Measurements from ENCODE around the gene MARCHF3.
"Not testable (repeated sequence)": the region's sequence is repeated elsewhere in the genome, so short reads cannot be mapped to it uniquely, and the experiment has no call there.

The MARCHF3 gene

DNA sequence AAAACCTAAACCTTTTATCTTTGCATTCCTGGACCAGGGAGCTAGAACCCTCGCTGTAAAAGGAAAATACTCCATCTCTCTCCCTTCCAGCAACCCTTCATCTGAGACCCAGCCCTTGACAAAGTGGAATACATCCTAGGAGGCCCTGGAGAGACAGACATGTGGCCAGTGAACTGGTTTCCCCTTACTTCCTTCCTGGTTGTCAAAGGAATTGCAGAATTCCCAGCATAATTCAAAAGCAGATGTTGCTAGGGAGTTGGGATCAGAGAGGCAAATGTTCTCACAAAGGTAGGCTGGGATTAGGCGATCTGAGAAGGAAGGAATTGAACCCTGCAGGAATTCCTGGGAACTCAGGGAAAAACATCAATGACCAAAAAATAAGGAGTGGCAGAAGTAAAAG lies 80.9 kb downstream of the MARCHF3 start:
- DNase-seq = no peak

DNA sequence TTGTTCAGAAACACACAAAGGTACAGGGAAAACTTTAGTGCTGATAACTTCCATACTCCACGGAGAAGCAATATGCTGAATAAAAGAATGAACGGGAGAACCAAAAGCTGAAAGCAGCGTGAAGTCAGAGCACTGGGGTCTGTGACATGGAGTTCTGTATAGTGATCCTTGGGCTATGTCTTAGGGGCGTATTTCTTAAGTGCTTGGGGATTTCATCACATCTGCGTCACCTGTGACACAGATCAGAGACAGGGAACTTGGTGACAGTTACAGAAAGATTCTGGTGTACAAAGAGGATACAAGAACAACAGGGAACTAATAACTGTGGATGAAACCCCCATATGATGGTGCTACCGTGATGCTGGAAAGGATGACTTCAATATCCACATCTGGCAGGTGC lies 81.9 kb downstream of the MARCHF3 start:
- no peak for DNase-seq

DNA sequence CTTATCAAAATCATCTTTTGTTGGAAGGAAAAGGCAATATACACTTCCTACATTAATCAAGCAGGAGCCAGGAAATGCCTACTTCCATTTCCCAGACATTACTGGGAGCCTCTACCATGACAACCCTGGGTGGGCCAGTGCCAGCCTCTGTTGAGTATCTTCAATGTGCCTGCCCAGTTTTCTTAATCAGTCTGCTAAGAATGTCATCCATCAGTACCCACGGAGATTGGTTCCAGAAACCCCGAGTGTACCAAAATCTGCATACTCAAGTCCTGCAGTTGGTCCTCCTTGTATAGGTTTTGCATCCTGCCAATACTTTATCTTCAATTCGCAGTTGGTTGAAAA lies 82.4 kb downstream of the MARCHF3 start:
- no peak for DNase-seq

DNA sequence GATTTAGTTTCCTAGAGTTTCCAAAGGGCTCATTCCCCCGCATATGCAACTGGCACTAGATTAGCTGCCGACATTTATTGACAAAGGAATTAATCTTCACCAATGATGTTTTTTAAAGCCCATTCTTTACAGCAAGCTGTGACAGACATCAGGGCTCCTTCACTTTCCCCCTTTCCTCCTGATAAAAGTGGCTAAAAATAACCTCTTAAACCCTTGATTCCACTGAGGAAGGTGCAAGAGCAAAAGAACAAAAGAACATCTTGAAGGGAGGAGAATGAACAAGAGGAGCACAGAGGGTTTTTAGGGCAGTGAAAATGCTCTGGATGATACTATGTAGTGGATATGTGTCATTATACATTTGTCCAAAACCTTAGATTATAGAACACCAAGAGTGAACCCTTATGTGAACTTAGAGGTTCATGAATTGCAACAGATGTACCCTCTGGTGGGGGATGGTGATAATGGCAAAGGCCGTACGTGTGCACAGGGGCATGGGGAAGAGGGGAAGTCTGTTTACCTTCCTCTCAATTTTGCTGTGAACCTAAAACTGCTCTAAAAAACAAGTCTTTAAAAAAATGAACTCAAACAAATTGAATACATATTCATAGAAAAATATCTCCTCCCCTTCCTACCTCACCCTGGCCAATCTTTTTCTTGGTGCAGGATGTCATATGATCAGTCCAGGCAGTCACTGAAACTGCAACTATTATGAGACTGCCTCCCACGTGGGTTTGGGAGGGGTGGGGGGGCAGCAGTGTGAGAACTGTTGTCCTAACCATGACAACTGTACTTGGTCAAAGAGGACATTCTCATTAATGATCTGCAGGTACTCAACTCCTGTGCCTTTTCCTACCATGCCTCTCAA lies 83.0 kb downstream of the MARCHF3 start:
- DNase-seq = no peak

DNA sequence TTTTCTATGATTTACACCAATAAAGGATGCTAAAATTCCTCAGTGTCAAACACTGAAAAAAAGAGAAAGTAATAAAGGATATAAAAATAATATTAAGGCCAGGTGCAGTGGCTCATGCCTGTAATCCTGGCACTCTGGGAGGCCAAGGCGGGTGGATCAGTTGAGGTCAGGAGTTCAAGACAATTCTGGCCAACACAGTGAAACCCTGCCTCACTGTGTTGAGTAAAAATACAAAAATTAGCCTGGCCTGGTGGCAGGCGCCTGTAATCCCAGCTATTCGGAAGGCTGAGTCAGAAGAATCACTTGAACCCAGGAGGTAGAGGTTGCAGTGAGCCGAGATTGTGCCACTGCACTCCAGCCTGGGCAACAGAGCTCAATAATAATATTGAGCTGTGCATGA lies 87.5 kb downstream of the MARCHF3 start:
- DNase-seq = not testable (repeated sequence)

DNA sequence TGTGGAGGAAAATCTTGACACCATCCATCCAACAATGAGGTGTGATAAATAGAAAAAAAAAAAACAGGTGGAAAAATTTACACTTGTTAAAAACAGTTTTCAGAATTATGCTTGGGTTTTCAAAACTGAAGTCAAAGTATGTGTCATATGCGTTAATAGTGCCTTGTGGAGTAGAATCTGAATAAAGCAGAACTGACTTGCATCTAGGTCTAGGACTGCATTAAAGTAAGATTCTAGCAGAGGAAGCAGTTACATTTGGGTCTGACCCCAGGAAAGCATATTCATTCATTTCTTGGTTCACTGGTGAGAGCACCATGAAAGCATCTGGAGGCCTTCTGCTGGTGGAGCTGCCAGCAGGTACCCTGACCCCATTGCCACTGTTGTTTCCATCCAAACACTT lies 89.0 kb downstream of the MARCHF3 start:
- DNase-seq = no peak

DNA sequence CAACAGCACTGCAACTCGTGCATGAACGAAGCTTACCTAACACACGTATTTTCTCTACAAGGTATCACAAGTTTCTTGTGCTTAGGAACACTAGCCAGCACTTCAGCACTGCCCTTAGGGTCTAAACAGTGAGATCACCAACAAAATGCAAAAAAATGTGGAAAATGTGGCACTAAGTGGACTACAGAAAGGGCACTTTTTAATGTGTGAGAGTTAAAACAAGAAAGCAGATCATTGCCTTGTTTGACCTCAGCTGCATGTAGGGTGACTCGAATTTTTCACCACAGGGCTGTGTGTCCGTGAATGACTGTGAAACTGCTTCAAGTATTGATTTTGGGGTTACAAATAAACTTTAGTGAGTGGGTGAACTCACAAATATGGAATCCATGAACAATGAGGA lies 90.5 kb downstream of the MARCHF3 start:
- DNase-seq = no peak

DNA sequence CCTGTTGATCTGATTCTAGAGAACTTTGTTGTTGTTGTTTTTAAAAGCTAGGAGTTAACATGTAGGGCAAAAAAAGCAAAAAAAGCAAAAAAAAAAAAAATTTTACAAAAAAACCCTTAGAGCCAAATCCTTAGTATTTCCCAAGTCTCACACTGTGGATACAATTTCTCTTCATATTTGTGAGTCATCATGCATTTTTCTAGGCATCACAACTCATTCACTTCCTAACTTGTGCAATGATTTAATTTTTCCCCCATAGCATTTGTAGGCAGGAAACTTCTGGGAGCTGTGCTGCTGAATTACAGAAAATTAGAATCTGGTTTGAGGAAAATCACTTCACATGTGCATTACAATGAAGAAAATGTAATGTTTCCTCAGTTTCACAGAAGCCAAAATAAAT lies 91.9 kb downstream of the MARCHF3 start:
- DNase-seq = no peak

DNA sequence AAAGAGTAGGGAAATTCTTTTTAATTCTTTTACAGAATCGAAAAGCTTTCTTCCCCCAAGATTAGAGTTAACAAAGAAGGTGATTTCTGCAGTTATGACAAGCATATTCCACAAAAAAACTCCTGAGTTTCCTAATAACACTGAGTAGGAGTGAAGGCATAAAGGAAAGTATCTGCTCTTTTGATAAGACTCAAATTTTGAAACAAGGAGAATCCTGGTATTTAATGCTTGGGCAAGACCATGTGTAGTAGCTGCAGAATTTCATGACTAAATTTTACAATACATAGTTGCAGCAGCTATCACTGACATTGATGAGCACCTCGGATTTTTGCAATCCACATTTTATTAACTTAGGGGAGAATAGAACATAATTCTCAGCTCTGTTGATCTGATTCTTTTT lies 92.6 kb downstream of the MARCHF3 start:
- no peak for DNase-seq

DNA sequence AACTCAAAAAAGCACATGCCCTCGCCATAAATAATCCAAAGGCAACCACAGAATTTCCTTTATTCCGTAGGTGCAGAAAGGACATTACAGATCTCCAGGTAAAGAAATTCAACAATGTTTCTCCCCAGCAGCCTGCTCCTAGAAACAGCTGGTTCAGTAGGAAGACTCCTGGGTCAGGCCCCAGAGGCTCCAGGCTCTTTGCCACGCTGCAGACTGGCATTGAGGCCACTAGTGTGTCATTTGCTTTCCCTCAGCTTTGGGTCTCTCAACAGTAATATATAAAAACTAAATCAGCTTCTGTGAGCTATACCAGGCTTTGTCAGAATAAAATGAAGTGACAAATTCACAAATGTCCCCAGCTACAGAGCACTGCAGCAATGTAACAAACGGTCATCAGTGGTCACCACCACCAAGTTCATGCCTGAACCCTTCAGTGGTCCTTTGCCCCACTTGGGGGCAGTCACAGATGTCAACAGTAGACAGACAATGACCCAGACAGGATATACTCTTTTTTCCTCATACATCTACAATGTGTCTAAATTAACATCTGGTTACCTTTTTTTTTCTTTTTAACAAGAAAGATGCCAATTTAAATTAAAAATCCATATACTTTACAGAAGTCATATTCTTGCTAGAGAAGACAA lies 93.5 kb downstream of the MARCHF3 start:
- DNase-seq = no peak

DNA sequence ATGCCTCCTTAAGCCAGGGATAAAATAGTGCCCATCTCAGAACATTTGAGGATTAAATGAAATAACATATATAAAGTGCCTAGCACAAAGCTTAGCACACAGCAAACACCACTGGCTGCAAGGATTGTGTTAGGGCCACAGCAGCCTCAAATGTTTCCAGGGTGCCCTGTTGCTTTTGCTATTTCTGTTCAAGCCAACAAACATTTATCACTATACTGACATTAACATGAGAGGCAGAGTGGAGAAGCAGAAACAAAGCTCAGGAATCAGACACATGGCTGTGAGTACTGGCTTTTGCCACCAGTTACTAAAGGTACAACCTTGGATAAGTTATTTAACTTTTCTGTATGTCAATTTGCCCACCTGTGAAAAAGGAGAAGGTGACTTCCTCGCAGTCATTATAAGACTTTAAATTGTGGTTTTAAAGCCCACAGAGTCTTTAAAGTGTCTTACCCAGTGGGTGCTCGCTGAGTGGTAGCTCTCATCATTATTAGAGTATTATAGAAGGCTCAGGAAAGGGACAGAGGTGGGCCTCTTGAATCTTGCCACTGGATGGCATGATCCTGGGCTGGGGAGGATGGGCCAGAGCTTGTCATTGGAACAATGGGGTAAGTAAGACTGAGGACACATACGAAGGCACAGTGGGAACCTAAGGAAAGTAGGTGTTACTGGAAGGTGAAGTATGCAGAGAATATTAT lies 98.2 kb downstream of the MARCHF3 start:
- DNase-seq = no peak

DNA sequence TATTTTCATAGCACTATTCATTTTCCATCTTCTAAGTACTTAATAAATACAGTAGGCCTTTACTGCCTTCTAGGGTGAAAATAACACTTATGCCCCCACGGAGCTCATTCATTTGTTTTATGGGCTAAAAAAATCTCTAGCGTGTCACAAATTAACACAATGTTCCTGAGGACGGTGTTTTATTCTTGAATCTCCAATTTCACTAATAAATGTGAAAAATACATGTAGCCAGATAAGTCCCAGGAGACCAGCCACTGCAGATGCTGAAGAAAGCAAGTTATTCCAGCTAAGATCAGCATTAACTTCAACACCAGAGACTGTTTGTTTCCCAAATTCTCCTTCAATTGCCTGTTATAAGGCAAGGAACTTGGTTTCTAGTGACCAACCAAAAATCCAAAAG lies 102.3 kb downstream of the MARCHF3 start:
- no peak for DNase-seq

DNA sequence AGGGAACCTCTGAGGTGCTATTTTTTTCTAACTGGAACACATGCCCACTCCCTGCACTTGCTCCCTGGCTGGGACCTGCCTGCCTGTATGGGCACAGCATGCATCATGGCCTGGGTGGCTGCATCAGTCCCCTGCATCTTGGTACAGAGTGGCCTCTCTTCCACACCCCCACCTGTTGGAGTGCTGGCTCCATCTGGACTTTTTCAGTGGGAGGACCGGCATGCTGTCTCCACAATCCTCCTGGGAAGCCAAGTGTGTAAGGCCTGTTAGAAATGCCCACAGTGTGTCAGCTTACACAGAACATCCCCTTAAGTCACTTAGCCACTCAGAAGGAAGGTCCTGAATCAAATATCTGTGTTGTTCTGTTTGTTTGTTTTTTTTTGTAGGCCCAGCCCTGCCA lies 102.9 kb downstream of the MARCHF3 start:
- DNase-seq = no peak

DNA sequence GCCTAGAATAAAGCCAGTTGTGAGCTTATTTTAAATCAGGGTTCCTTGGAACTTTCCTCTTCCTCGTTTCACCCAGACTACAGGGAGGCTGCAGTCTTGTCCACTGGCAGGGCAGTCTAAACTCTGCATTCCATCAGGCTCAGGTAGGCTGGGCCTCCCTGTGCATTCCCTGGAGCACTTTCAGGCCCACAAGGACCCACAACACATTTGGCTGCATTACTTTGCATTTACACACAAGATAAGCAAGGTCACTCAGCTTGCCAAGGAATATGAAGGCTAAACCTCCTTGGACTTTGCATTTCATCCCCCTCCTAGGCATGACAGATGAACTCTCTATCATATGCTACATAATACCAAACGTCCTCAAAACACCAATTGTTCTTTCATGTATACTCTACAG lies 104.2 kb downstream of the MARCHF3 start:
- DNase-seq = no peak

DNA sequence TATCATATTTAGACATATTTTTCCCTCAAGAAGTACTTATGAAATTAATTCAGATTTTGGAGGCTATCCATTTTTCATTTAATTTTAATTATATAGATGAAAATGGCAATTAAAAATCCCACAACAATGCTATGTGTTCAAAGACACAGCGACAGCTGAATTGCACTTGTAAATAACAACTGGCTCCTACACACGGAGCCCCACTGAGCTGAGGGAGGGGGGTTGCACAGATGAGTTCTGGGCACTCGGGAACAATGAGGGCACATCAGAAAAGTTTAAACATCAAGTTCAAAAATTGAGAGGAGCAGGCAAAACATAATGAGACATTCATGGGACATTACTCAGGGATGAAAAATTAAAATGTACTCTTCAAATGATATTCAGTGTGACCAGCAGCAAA lies 104.9 kb downstream of the MARCHF3 start:
- no peak for DNase-seq

DNA sequence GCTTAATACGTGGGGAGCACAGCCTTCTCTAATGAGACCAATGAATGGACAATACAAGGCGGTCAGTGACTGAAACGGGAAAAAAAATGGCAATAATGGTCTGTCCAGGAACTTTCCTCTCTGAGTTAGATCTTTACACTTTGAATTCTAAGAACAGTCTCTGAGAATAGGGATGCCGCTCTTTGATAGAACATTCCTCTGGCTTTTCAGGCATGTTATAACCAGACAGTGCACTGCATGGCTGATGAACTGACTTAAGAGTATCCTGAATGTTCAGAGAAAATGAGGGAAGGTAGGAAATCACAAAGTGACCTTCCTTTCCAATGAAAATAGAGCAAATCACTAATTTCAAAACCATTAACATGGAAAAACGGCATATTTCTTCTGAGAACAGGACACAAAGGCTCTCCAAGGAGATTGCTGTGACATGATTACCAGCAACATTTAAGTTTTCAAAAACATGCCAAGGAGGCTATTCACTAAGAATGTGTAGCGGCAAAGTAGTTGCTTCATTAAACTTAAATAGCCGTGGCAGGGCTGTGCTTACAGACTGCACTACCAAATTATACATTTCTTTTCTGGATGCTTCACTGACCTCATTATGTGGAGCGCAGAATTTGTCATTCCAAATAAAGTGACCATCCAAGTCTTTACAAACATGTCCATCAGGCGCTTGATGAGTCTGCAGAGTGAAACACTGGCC lies 105.9 kb downstream of the MARCHF3 start:
- no peak for DNase-seq

DNA sequence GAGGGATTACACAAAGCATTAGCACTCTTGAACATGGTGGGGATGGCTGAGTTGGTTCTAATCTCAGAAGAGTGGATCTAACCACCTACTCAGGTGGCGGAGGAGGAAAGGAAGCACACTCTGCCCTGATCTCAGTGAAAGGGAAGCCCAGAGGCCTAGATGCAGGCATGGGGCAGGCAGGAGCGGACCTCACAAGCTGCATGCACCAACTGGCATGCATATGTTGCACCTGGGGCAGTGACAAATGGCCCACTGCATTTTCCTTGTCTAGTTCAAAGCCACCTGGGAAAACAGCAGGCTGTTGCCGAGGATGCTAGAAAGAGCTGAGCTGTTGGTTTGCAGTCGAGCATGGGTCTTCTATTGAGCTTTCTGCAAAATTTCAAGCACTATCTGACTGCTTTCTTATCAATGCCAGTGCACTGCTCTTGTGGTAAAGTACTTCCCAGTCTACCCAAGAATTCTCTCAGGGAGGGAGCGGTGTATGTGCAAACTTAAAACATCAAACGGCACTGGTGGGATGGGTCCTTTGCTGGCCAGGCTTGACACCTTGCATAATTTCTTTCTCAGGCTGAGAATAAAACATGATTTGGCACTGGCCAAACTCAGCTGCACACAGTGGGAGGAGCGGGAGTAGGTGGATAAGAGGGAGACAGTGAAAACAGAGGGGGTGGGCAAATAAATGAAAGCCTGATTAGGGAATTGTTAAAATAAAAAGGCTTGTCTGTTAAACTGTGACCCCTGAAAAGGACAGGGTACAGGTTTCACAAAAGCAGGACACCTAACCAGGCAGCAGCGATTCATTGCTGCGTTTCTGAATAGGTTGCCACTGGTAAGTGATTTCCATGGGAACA lies 108.9 kb downstream of the MARCHF3 start:
- no peak for DNase-seq

DNA sequence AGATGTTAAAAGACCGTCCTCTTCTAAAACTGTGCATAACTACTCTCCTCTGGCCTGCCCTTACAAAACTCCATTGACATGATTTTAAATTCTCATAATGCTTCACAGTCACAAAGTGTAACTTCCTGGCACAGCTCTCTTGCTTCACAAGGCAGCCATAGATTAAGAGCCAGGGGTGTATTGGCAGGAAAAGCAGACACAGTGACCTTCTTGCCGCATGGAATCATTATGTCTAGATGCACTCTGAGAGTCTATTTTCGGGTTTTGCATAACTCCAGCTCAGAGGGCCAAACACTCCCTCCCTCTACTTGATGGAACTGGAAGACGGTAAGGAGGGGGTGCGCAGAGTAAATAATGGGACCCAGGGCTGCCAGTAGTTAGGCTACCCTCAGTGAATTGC lies 110.1 kb downstream of the MARCHF3 start:
- DNase-seq = no peak

DNA sequence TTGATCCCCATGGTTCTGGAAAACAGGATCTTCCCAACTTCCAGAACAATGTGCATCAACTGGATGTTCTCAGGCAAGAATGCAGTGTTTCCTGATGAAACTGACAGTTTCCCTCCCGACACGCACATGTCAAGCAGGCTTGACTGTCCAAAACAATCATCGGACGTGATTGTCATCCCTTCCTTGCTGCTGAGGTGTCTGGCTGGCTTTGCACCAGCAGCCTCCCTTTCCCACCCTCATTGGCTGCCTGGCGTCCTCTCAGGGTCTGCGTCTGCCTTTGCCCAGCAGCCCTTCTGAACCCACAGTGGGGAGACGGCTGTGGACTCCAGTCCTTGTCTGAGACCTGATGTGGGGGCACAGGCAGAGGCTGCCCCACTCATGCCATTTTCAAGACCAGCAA lies 110.8 kb downstream of the MARCHF3 start:
- no peak for DNase-seq

DNA sequence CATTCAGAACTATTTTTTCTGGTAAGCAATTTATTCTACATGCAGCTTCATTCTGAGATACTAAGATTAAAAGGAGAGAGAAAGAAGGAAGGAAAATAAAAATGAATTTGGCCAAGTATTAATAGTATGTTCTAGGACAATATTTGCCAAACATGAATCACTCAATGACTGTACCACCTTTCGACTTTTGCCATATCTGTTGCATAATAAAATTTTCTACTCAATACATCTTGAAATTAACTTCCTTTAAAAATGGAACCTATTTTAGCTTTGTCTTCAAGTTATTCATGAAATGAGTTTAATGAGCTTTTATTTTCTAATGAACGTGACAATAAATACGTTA lies 111.8 kb downstream of the MARCHF3 start:
- no peak for DNase-seq

DNA sequence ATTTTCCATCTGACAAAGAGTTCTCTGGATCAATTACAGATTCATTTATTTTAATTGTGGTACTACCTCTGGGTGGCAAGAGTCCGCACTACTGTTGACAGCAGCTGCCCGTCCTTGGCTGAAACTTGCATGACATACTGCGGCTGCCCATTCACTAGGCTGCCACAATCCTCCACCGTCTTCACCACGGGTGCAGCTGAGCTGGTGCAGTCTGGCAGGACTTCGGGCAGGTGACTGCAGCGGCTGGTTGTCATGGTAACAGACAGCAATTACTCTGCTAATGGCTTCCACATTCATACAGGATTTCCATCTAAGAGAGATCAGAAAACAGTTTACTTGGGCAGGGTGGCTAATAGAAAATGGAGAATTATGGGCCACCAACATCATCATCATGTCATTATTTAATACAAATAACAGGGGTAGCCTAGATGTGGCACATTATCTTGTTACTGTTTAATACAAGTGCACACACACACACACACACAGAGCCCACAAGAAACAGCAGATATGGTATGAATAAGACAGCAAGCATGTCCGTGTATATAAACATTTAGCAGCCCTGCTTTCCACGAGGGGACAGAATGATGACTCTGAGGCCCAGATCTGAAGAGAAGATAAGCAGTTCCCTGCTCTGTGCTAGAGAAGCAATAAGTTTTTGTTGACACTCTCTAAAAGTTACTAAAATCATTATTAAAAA lies 112.3 kb downstream of the MARCHF3 start:
- DNase-seq = no peak

DNA sequence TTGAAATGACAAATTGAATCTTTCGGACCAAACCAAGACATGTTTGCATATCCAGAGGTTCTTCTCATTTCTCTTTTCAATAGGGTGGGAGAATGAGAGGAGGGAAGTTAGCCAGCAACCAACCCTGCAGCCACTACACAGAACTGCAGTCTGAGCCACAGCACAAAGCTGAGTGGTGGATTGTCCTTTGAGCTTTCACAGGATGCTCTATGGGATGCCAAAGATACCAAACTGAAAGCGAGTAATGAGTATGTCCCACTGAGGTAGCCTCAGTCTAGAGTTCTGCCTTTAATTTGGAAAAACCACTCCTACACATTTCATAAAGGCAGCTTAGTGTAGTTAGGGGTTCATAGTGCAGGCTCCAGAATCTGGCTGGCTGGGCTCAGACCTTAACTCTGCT lies 114.9 kb downstream of the MARCHF3 start:
- DNase-seq = no peak

Data from central memory CD4-positive, alpha-beta T cell (primary cell).